NAMALWA (cell line): Measurements from ENCODE around the gene CSTB.

Source experiments
- DNase-seq: peaks from one replicate; pipeline ENCODE4 v3.0.0-alpha.2; 2015; ENCODE audit warnings: low spot score

The CSTB gene

GRCh38 chr21:43767498-43767983 is 8.6 kb downstream of the CSTB start:
- no peak for DNase-seq

- no peak for DNase-seq
Measured at GRCh38 chr21:43766734-43767497, 9.2 kb downstream of the CSTB start.

- DNase-seq, result no peak
Measured at GRCh38 chr21:43764576-43765495, 11.3 kb downstream of the CSTB start.

GRCh38 chr21:43763901-43764523 is 12.1 kb downstream of the CSTB start:
- DNase-seq, result no peak

GRCh38 chr21:43762303-43763128 is 13.6 kb downstream of the CSTB start:
- no peak for DNase-seq

- no peak for DNase-seq
Measured at GRCh38 chr21:43761886-43762285, 14.2 kb downstream of the CSTB start.

GRCh38 chr21:43760391-43760958 is 15.6 kb downstream of the CSTB start:
- DNase-seq, result no peak

- no peak for DNase-seq
Measured at GRCh38 chr21:43759651-43760050, 16.5 kb downstream of the CSTB start.

- DNase-seq, result no peak
Measured at GRCh38 chr21:43758811-43759210, 17.3 kb downstream of the CSTB start.

GRCh38 chr21:43758111-43758641 is 17.9 kb downstream of the CSTB start:
- DNase-seq, result no peak

GRCh38 chr21:43757601-43758000 is 18.5 kb downstream of the CSTB start:
- no peak for DNase-seq

GRCh38 chr21:43755820-43756594 is 20.1 kb downstream of the CSTB start:
- DNase-seq, result no peak

- peak; percentile 52 for DNase-seq
Measured at GRCh38 chr21:43754948-43755781, 20.9 kb downstream of the CSTB start.

GRCh38 chr21:43753439-43753799 is 22.7 kb downstream of the CSTB start:
- DNase-seq, result no peak

GRCh38 chr21:43752758-43753438 is 23.2 kb downstream of the CSTB start:
- no peak for DNase-seq

GRCh38 chr21:43751955-43752591 is 24.0 kb downstream of the CSTB start:
- DNase-seq, result no peak

- DNase-seq, result no peak
Measured at GRCh38 chr21:43750339-43751033, 25.6 kb downstream of the CSTB start.
